PFSK-1 (cell line): ENCODE data around the gene HAVCR2.

Experiments used
- POLR2AphosphoS5 ChIP-seq: IDR thresholded peaks from 2 replicates; pipeline ENCODE4 v1.6.1; 2012; ENCODE audit warnings: low read depth, mild to moderate bottlenecking, control low read depth, low read length, moderate library complexity
- TAF1 ChIP-seq: IDR thresholded peaks from 2 replicates; pipeline ENCODE4 v1.6.1; 2012; ENCODE audit warnings: low read length, control low read depth, borderline replicate concordance; ENCODE audit not compliant: insufficient read depth
- TF ChIP-seq, protein P1 (sequence below), 2 experiments: IDR thresholded peaks; 2 replicates each; pipeline versions ENCODE4 v1.6.1 to v1.8.0; 2011 to 2012; ENCODE audit warnings: low read depth in 2 of 2, low read length in 2 of 2, control low read depth in 1 of 2, inconsistent platforms in 1 of 2, mild to moderate bottlenecking in 1 of 2, moderate library complexity in 1 of 2; ENCODE audit not compliant: insufficient read depth in 1 of 2

DNA sequence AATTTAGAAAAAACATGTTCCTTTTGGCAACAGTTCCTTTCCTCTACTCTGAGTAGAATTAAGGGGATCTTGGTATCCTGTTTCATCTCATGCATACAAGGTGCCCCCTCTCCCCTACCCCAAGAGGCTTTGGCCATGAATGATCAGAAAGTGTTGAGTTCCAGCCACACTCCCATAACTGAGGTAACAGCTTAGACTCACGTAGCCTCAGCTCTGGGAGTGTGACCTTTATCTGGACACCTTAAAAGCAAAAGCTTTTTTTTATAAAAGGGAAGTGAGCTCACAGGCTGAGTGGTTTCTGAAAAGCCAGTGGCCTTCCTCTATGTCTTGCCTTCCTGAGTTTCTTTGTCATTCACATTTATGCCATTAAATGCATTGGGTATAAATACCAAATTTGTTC lies 900 bp upstream of the HAVCR2 start:
- no peak for TF ChIP-seq POLR2AphosphoS5
- TF ChIP-seq, protein P1, sequence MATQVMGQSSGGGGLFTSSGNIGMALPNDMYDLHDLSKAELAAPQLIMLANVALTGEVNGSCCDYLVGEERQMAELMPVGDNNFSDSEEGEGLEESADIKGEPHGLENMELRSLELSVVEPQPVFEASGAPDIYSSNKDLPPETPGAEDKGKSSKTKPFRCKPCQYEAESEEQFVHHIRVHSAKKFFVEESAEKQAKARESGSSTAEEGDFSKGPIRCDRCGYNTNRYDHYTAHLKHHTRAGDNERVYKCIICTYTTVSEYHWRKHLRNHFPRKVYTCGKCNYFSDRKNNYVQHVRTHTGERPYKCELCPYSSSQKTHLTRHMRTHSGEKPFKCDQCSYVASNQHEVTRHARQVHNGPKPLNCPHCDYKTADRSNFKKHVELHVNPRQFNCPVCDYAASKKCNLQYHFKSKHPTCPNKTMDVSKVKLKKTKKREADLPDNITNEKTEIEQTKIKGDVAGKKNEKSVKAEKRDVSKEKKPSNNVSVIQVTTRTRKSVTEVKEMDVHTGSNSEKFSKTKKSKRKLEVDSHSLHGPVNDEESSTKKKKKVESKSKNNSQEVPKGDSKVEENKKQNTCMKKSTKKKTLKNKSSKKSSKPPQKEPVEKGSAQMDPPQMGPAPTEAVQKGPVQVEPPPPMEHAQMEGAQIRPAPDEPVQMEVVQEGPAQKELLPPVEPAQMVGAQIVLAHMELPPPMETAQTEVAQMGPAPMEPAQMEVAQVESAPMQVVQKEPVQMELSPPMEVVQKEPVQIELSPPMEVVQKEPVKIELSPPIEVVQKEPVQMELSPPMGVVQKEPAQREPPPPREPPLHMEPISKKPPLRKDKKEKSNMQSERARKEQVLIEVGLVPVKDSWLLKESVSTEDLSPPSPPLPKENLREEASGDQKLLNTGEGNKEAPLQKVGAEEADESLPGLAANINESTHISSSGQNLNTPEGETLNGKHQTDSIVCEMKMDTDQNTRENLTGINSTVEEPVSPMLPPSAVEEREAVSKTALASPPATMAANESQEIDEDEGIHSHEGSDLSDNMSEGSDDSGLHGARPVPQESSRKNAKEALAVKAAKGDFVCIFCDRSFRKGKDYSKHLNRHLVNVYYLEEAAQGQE (IDR thresholded peaks at IDR 0.05; ENCODE audit: insufficient read depth in 1 of 2, low read depth in 2 of 2, low read length in 2 of 2): no peak
- TF ChIP-seq TAF1: no peak
